Left ventricle myocardium inferior (tissue), 1 donor: ENCODE measurements around the gene TGFBRAP1. TPM values are rescaled to one million over a fixed set of nuclear protein-coding genes. Genes with fewer than 3 reads are reported as not detected.

ENCODE experiments used
- DNase-seq: peaks from one replicate; pipeline ENCODE4 v3.0.0-alpha.2; 2020
- H3K27ac ChIP-seq: fragments of 200-600 bp; replicated peaks from 2 replicates; pipeline ENCODE4 v1.8.0; 2021
- H3K27me3 ChIP-seq: fragments of 200-600 bp; 2 replicates; pipeline ENCODE4 v1.8.0; 2021; ENCODE audit warnings: low read depth
- H3K36me3 ChIP-seq: fragments of 200-600 bp; 2 replicates; pipeline ENCODE4 v1.8.0; 2021
- H3K4me1 ChIP-seq: fragments of 200-600 bp; 2 replicates; pipeline ENCODE4 v1.8.0; 2021
- H3K4me3 ChIP-seq: fragments of 200-600 bp; 2 replicates; pipeline ENCODE4 v1.8.0; 2021; ENCODE audit warnings: mild to moderate bottlenecking, moderate library complexity
- H3K9me3 ChIP-seq: fragments of 200-600 bp; replicated peaks from 2 replicates; pipeline ENCODE4 v1.8.0; 2021
- intact Hi-C: fragments of 100-400 bp; cut with micrococcal nuclease; formaldehyde crosslinking; loops from one replicate; pipeline ENCODE4 v1.11.0; 2022
- total RNA-seq: library from RNA; stranded (reverse); fragmentation: NEBNext Ultra II Directional; extraction: Animal tissue kit (Norgen Biotek cat#: 25700); gene quantifications from one replicate; pipeline ENCODE4 v1.2.1, GENCODE V29; 2021
- TF ChIP-seq, protein P1 (sequence below): fragments of 200-600 bp; IDR thresholded peaks from 2 replicates; pipeline ENCODE4 v1.8.0; 2021; ENCODE audit warnings: antibody characterized with exemption, mild to moderate bottlenecking, borderline replicate concordance
- donor health status: DM: no; HTN: yes; CAD: no; lungs with severe emphysema.

TGFBRAP1 gene
- total RNA-seq, 1 donor from 2014 or later: 9.7 TPM

DNA sequence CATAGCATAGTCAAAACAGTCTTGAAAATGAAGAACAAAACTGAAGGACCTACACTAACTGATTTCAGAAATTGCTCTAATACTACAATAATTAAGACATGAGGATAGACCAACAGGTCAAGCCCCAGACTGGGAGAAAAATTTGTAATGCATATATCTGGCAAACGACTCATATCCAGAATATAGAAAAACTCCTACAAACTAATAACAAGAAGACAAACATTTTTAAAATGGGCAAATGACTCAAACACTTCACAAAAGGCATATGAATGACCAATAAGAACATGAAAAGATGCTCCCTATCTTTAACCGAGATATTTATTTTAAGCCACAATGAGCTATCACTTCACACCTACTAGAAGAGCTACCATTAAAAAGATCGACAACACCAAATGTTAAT, 14.2 kb downstream of the TGFBRAP1 start:
- H3K27me3 ChIP-seq: no peaks in the 10 kb centered on the region
- H3K36me3 ChIP-seq: no peaks in the 10 kb centered on the region
- no peaks in the 10 kb centered on the region for H3K9me3 ChIP-seq
- H3K4me1 ChIP-seq: peaks cover 6% of the 10 kb centered on the region
- no peak for DNase-seq
- intact Hi-C loops: no loop called here
- no peak overlapping the region for H3K27ac ChIP-seq
- TF ChIP-seq, protein P1, sequence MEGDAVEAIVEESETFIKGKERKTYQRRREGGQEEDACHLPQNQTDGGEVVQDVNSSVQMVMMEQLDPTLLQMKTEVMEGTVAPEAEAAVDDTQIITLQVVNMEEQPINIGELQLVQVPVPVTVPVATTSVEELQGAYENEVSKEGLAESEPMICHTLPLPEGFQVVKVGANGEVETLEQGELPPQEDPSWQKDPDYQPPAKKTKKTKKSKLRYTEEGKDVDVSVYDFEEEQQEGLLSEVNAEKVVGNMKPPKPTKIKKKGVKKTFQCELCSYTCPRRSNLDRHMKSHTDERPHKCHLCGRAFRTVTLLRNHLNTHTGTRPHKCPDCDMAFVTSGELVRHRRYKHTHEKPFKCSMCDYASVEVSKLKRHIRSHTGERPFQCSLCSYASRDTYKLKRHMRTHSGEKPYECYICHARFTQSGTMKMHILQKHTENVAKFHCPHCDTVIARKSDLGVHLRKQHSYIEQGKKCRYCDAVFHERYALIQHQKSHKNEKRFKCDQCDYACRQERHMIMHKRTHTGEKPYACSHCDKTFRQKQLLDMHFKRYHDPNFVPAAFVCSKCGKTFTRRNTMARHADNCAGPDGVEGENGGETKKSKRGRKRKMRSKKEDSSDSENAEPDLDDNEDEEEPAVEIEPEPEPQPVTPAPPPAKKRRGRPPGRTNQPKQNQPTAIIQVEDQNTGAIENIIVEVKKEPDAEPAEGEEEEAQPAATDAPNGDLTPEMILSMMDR: no peak
- no peak overlapping the region for H3K4me3 ChIP-seq

DNA sequence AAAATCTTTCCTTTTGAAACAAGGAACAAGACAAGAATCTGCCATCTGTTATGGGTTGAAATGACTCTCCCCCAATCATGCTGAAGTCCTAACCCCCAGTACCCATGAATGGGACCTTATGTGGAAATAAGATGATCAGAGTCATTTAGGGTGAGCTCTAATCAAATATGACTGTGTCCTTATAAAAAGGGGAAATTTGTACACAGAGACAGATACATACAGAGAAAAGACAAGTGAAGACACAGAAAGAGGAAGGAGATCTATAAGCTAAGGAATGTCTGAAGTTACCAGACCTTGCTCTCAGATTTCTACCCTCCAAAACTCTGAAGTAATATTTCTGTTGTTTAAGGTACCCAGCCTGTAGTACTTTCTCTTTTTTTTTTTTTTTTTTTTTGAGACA, 15.7 kb downstream of the TGFBRAP1 start:
- no peaks in the 10 kb centered on the region for H3K27me3 ChIP-seq
- no peaks in the 10 kb centered on the region for H3K9me3 ChIP-seq
- H3K4me3 ChIP-seq: no peak overlapping the region
- intact Hi-C loops: no loop called here
- no peak overlapping the region for H3K27ac ChIP-seq
- TF ChIP-seq, protein P1: no peak
- DNase-seq: no peak
- peaks cover 6% of the 10 kb centered on the region for H3K4me1 ChIP-seq
- H3K36me3 ChIP-seq: no peaks in the 10 kb centered on the region

GRCh38 chr2:105309147-105309545, 20.4 kb downstream of the TGFBRAP1 start:
- no peak overlapping the region for H3K27ac ChIP-seq
- H3K27me3 ChIP-seq: no peaks in the 10 kb centered on the region
- H3K9me3 ChIP-seq: no peaks in the 10 kb centered on the region
- intact Hi-C loops: no loop called here
- TF ChIP-seq, protein P1: no peak
- peak; percentile 31 for DNase-seq
- H3K4me1 ChIP-seq: peaks cover 12% of the 10 kb centered on the region
- no peak overlapping the region for H3K4me3 ChIP-seq
- H3K36me3 ChIP-seq: peaks cover 14% of the 10 kb centered on the region

- intact Hi-C loops: no loop called here
Measured at GRCh38 chr2:105308382-105309146, 21.0 kb downstream of the TGFBRAP1 start.

GRCh38 chr2:105307962-105308361, 21.6 kb downstream of the TGFBRAP1 start:
- Histone ChIP-seq H3K4me3 (no peak overlapping the region), H3K4me1 (peaks cover 12% of the 10 kb centered on the region), H3K27ac (no peak overlapping the region), H3K9me3 (no peaks in the 10 kb centered on the region), H3K36me3 (peaks cover 14% of the 10 kb centered on the region), H3K27me3 (no peaks in the 10 kb centered on the region)
- no peak for DNase-seq
- intact Hi-C loops: no loop called here
- TF ChIP-seq, protein P1: no peak

More at GRCh38 chr2:105308382-105309146, 21.0 kb downstream of the TGFBRAP1 start:
- peaks cover 14% of the 10 kb centered on the region for H3K36me3 ChIP-seq
- no peak overlapping the region for H3K4me3 ChIP-seq
- no peaks in the 10 kb centered on the region for H3K9me3 ChIP-seq
- DNase-seq: no peak
- H3K27ac ChIP-seq: no peak overlapping the region
- H3K4me1 ChIP-seq: peaks cover 12% of the 10 kb centered on the region
- no peaks in the 10 kb centered on the region for H3K27me3 ChIP-seq
- TF ChIP-seq, protein P1: no peak
